Liver (tissue), 3 donors: ENCODE measurements around the gene WFDC10A.

ENCODE experiments used
- ATF3 ChIP-seq: IDR thresholded peaks from 2 replicates; pipeline ENCODE4 v1.6.1; 2016; ENCODE audit warnings: antibody characterized with exemption
- EGR1 ChIP-seq, 2 donors: IDR thresholded peaks; 2 replicates each; pipeline ENCODE4 v1.6.1; 2016 to 2018; ENCODE audit warnings: antibody characterized with exemption in 2 of 2, low read depth in 2 of 2
- FOXA1 ChIP-seq: IDR thresholded peaks from 2 replicates; pipeline ENCODE4 v1.6.1; 2016; ENCODE audit warnings: antibody characterized with exemption
- GABPA ChIP-seq, 2 donors: IDR thresholded peaks in 1 of 2; conservative IDR thresholded peaks in 1 of 2; 2 replicates each; pipeline ENCODE4 v1.6.1; 2016; ENCODE audit warnings: antibody characterized with exemption in 2 of 2, mild to moderate bottlenecking in 1 of 2, moderate library complexity in 1 of 2
- JUND ChIP-seq, 2 donors: IDR thresholded peaks; 2 replicates each; pipeline ENCODE4 v1.6.1; 2016; ENCODE audit warnings: antibody characterized with exemption in 2 of 2
- NR2F2 ChIP-seq: IDR thresholded peaks from 2 replicates; pipeline ENCODE4 v1.6.1; 2016; ENCODE audit warnings: antibody characterized with exemption
- RXRA ChIP-seq, 2 donors: IDR thresholded peaks; 2 replicates each; pipeline ENCODE4 v1.6.1; 2017 to 2018; ENCODE audit warnings: antibody characterized with exemption in 2 of 2, mild to moderate bottlenecking in 1 of 2
- SP1 ChIP-seq: IDR thresholded peaks from 2 replicates; pipeline ENCODE4 v1.6.1; 2018; ENCODE audit warnings: antibody characterized with exemption, mild to moderate bottlenecking
- YY1 ChIP-seq: IDR thresholded peaks from 2 replicates; pipeline ENCODE4 v1.6.1; 2016; ENCODE audit warnings: antibody characterized with exemption, mild to moderate bottlenecking
- ZBTB33 ChIP-seq: IDR thresholded peaks from 2 replicates; pipeline ENCODE4 v1.6.1; 2016; ENCODE audit warnings: antibody characterized with exemption
- TF ChIP-seq, protein P1 (sequence below): fragments of 150-350 bp; IDR thresholded peaks from 2 replicates; pipeline ENCODE4 v1.5.1; 2017; ENCODE audit warnings: improper control_type of control experiment, low read depth, low read length; ENCODE audit not compliant: missing input control
- TF ChIP-seq, protein P2 (sequence below): IDR thresholded peaks from 2 replicates; pipeline ENCODE4 v1.6.1; 2016; ENCODE audit warnings: antibody characterized with exemption, mild to moderate bottlenecking
- TF ChIP-seq, protein P3 (sequence below): IDR thresholded peaks from 2 replicates; pipeline ENCODE4 v1.6.1; 2016; ENCODE audit warnings: antibody characterized with exemption
- donor health status: healthy.
- donor health status: healthy.

DNA sequence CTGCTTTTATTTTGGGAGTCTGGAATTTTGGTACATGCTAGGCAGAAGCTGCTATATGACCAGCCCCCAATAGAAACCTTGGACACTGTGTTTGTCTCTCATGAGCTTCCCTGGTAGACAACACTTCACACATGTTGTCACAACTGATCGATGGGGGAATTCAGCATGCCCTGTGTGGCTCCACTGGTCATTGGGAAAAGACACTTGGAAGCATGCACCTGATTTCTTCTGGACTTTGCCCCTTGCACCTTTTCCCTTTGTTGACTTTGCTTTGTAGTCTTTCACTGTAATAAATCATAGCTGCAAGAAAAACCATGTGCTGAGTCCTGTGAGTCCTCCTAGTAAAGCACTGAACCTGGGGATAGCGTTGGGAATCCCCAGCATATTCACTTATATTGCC, 7.9 kb upstream of the WFDC10A start:
- TF ChIP-seq NR2F2 (no peak), YY1 (no peak), EGR1 (IDR thresholded peaks at IDR 0.05; ENCODE audit: low read depth in 2 of 2) (no peak), ATF3 (no peak), RXRA (IDR thresholded peaks at IDR 0.05) (no peak), FOXA1 (no peak), JUND (IDR thresholded peaks at IDR 0.05) (no peak), GABPA (IDR thresholded peaks at IDR 0.05 in 1 of 2, conservative IDR thresholded peaks at IDR 0.05 in 1 of 2) (no peak), SP1 (no peak), ZBTB33 (no peak)
- TF ChIP-seq, protein P1, sequence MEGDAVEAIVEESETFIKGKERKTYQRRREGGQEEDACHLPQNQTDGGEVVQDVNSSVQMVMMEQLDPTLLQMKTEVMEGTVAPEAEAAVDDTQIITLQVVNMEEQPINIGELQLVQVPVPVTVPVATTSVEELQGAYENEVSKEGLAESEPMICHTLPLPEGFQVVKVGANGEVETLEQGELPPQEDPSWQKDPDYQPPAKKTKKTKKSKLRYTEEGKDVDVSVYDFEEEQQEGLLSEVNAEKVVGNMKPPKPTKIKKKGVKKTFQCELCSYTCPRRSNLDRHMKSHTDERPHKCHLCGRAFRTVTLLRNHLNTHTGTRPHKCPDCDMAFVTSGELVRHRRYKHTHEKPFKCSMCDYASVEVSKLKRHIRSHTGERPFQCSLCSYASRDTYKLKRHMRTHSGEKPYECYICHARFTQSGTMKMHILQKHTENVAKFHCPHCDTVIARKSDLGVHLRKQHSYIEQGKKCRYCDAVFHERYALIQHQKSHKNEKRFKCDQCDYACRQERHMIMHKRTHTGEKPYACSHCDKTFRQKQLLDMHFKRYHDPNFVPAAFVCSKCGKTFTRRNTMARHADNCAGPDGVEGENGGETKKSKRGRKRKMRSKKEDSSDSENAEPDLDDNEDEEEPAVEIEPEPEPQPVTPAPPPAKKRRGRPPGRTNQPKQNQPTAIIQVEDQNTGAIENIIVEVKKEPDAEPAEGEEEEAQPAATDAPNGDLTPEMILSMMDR: no peak
- TF ChIP-seq, protein P2, sequence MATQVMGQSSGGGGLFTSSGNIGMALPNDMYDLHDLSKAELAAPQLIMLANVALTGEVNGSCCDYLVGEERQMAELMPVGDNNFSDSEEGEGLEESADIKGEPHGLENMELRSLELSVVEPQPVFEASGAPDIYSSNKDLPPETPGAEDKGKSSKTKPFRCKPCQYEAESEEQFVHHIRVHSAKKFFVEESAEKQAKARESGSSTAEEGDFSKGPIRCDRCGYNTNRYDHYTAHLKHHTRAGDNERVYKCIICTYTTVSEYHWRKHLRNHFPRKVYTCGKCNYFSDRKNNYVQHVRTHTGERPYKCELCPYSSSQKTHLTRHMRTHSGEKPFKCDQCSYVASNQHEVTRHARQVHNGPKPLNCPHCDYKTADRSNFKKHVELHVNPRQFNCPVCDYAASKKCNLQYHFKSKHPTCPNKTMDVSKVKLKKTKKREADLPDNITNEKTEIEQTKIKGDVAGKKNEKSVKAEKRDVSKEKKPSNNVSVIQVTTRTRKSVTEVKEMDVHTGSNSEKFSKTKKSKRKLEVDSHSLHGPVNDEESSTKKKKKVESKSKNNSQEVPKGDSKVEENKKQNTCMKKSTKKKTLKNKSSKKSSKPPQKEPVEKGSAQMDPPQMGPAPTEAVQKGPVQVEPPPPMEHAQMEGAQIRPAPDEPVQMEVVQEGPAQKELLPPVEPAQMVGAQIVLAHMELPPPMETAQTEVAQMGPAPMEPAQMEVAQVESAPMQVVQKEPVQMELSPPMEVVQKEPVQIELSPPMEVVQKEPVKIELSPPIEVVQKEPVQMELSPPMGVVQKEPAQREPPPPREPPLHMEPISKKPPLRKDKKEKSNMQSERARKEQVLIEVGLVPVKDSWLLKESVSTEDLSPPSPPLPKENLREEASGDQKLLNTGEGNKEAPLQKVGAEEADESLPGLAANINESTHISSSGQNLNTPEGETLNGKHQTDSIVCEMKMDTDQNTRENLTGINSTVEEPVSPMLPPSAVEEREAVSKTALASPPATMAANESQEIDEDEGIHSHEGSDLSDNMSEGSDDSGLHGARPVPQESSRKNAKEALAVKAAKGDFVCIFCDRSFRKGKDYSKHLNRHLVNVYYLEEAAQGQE: no peak
- TF ChIP-seq, protein P3, sequence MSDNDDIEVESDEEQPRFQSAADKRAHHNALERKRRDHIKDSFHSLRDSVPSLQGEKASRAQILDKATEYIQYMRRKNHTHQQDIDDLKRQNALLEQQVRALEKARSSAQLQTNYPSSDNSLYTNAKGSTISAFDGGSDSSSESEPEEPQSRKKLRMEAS: no peak
